Measurements from ENCODE around the gene IMPACT.

Gene IMPACT

DNA sequence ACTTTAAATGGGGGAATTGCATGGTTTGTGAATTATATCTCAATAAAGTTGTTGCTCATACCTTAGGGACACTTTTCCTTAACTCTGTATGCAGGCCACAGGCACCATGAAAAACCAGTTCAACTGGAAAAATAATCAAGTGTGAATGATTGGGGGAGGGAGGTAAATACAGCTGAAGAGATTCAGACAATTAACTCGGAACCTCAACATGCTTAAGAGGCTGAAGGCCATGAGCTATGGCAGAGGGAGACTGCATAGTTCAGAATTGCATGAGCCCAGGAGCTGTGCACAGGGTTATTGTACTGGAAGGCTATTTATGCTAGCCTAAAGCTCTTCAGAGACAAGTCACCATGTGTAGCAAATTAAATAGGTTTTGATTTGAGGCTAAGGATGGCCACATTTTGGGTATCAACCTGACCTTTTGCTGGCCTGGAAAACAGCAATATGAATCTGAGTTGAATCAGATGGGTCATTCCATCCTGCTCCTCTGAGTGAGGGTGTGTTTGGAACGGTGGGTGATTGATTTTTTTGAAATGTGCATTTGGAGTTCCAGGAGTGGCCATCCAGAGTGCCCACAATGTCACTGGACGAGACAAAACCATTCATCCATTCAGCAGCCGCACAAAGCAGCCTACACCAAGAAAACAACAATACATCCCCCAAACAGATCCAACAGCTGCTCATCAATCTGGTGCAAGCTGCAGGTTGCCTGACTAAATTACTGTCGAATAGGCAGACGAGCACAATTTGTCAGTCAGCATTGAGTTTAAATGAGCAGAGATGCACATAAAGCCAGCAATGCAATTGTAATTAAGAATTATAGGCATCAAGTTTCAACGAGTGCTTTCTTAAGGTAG lies 76.4 kb downstream of the IMPACT start:
- Histone ChIP-seq H3K9ac (ENCODE audit: low read length) (no peak overlapping the region), H3K4me1 (ENCODE audit: control insufficient read depth, insufficient read depth, low read length) (peaks cover 6% of the 10 kb centered on the region), H3K27me3 (replicated peaks; ENCODE audit: control insufficient read depth, insufficient read depth, low read length) (no peaks in the 10 kb centered on the region), H3K4me3 (ENCODE audit: low read length) (no peak overlapping the region), H3K36me3 (ENCODE audit: control insufficient read depth, insufficient read depth, low read length, severe bottlenecking) (no peaks in the 10 kb centered on the region), H3K9me3 (ENCODE audit: control insufficient read depth, low read length) (no peaks in the 10 kb centered on the region)
- no peak for DNase-seq (ENCODE audit: low read depth)
